OCI-LY3 (cell line): ENCODE data around the gene PHF21B.

Experiments
- H2AFZ ChIP-seq: fragments of 200-600, 300-600 bp; shearing (Covaris generic); 2 replicates; pipeline ENCODE4 v1.6.0; 2014; ENCODE audit warnings: antibody characterized with exemption, low read depth, low read length
- H3K27ac ChIP-seq: fragments of 200-600, 300-600 bp; sonication (generic); 2 replicates; pipeline ENCODE4 v1.5.1; 2014; ENCODE audit warnings: mild to moderate bottlenecking, low read length, moderate library complexity, mixed read lengths
- H3K27me3 ChIP-seq: fragments of 200-600, 300-600 bp; sonication (generic); 2 replicates; pipeline ENCODE4 v1.6.1; 2014; ENCODE audit warnings: low read depth, low read length, mixed read lengths
- H3K36me3 ChIP-seq: fragments of 200-600, 300-600 bp; sonication (generic); replicated peaks from 2 replicates; pipeline ENCODE3; 2014; ENCODE audit warnings: low read depth, low read length, mixed read lengths
- H3K4me1 ChIP-seq: fragments of 300-600, 200-600 bp; sonication (generic); 2 replicates; pipeline ENCODE4 v1.6.1; 2014; ENCODE audit warnings: low read length, mixed read lengths
- H3K4me2 ChIP-seq: fragments of 200-600, 300-600 bp; sonication (generic); 2 replicates; pipeline ENCODE4 v1.6.1; 2014; ENCODE audit warnings: low read length, mixed read lengths
- H3K4me3 ChIP-seq: fragments of 300-600, 200-600 bp; sonication (generic); 2 replicates; pipeline ENCODE4 v1.5.1; 2014; ENCODE audit warnings: antibody characterized with exemption, mild to moderate bottlenecking, low read length, moderate library complexity
- H3K79me2 ChIP-seq: fragments of 300-600, 200-600 bp; shearing (Covaris generic); 2 replicates; pipeline ENCODE4 v1.6.1; 2014; ENCODE audit warnings: mild to moderate bottlenecking, low read length, mixed read lengths
- H3K9ac ChIP-seq: fragments of 300-600, 200-600 bp; shearing (Covaris generic); 2 replicates; pipeline ENCODE4 v1.6.0; 2014; ENCODE audit warnings: mild to moderate bottlenecking, low read length, moderate library complexity
- H3K9me3 ChIP-seq: fragments of 200-600, 300-600 bp; shearing (Covaris generic); 2 replicates; pipeline ENCODE4 v1.6.1; 2014; ENCODE audit warnings: low read length, mixed read lengths; ENCODE audit not compliant: insufficient read depth
- H4K20me1 ChIP-seq: fragments of 200-600, 300-600 bp; sonication (generic); 2 replicates; pipeline ENCODE4 v1.6.1; 2016; ENCODE audit warnings: low read length, mixed read lengths; ENCODE audit not compliant: insufficient read depth
- EZH2phosphoT487 ChIP-seq: fragments of 200-600 bp; shearing (Covaris generic); IDR thresholded peaks from 2 replicates; pipeline ENCODE4 v1.6.1; 2018; ENCODE audit warnings: antibody characterized with exemption, mixed run types, low read depth
- TF ChIP-seq, protein P1 (sequence below): fragments of 200-600, 300-600 bp; sonication (generic); IDR thresholded peaks from 2 replicates; pipeline ENCODE4 v1.5.1; 2014; ENCODE audit warnings: antibody characterized with exemption, low read length, low read depth

PHF21B gene

DNA sequence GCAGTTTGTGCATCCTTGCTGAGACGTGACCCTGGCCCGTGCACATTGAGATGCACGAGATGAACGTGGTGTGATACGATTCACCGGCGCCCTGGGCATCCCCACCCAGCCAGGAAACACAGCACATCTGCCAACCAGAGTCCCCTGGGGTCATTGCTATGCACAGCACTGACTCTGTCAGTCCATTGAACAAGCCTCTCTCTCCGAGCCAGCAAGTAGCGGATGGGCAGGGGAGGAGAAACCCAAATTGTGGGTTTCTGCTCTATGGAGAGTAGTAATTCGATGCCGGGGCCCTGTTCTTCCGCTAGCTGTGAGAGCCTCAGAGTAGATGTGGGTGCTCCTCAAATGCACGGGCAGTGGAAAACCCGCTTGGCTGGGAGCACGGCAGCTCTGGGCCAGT is 172.3 kb downstream of the PHF21B start:
- peaks cover 13% of the 10 kb centered on the region; the same call in 1 of the 2 replicates for H3K27me3 ChIP-seq
- TF ChIP-seq, protein P1, sequence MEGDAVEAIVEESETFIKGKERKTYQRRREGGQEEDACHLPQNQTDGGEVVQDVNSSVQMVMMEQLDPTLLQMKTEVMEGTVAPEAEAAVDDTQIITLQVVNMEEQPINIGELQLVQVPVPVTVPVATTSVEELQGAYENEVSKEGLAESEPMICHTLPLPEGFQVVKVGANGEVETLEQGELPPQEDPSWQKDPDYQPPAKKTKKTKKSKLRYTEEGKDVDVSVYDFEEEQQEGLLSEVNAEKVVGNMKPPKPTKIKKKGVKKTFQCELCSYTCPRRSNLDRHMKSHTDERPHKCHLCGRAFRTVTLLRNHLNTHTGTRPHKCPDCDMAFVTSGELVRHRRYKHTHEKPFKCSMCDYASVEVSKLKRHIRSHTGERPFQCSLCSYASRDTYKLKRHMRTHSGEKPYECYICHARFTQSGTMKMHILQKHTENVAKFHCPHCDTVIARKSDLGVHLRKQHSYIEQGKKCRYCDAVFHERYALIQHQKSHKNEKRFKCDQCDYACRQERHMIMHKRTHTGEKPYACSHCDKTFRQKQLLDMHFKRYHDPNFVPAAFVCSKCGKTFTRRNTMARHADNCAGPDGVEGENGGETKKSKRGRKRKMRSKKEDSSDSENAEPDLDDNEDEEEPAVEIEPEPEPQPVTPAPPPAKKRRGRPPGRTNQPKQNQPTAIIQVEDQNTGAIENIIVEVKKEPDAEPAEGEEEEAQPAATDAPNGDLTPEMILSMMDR = no peak
- TF ChIP-seq EZH2phosphoT487 = no peak
- H3K27ac ChIP-seq = peak overlapping the region; percentile 46
- no peak overlapping the region for H3K9ac ChIP-seq
- H2AFZ ChIP-seq = peak overlapping the region; percentile 23; the same call in 1 of the 2 replicates
- H3K4me3 ChIP-seq = peak overlapping the region; percentile 8; the same call in 1 of the 2 replicates
- peaks cover 6% of the 10 kb centered on the region for H3K4me1 ChIP-seq
- H3K36me3 ChIP-seq = peaks cover 3% of the 10 kb centered on the region
- H3K79me2 ChIP-seq = no peaks in the 10 kb centered on the region
- H3K9me3 ChIP-seq = peaks cover 8% of the 10 kb centered on the region
- H4K20me1 ChIP-seq = no peaks in the 10 kb centered on the region
- H3K4me2 ChIP-seq = peak overlapping the region; percentile 61

DNA sequence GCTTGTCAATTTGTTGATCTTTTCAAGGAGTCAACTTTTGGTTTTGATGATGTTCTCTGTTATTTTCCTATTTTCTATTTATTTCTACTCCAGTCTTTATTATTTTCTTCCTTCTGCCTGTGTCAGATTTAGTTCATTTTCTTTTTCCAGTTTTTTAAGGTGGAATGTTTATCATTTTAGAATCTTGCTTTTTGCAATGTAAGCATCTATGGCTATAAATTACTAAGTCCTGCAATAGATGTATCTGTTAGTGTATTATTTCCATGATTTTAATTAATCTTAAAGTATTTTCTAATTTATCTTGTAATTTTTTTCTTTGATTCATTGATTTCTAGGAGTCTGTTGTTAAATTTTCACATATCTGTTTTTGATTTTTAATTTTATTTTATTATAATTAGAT is 175.7 kb downstream of the PHF21B start:
- no peak overlapping the region for H3K4me3 ChIP-seq
- peaks cover 9% of the 10 kb centered on the region for H3K9me3 ChIP-seq
- peaks cover 13% of the 10 kb centered on the region; the same call in 1 of the 2 replicates for H3K27me3 ChIP-seq
- no peaks in the 10 kb centered on the region for H3K79me2 ChIP-seq
- no peak overlapping the region for H3K4me2 ChIP-seq
- H4K20me1 ChIP-seq = no peaks in the 10 kb centered on the region
- H3K27ac ChIP-seq = no peak overlapping the region
- peaks cover 3% of the 10 kb centered on the region for H3K36me3 ChIP-seq
- H2AFZ ChIP-seq = no peak overlapping the region
- TF ChIP-seq EZH2phosphoT487 = no peak
- TF ChIP-seq, protein P1 = no peak
- H3K9ac ChIP-seq = no peak overlapping the region
- peaks cover 6% of the 10 kb centered on the region for H3K4me1 ChIP-seq

DNA sequence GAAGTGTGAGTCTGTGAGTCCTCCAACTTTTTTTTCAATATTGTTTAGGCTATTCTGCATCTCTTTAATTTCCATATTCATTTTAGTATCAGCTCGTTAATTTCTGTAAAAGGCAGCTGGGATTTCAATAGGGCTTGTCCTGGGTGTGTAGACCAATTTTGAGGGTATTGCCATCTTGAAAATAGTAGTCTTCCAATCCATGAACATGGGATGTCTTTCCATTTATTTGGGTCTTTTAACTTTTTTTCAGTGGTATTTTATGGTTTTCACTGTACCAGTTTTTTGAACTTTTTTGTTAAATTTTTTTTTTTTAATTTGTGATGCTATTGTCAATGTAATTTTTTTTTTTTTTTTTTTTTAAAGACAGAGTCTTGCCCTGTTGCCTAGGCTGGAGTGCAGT is 177.9 kb downstream of the PHF21B start:
- Histone ChIP-seq H3K4me1 (no peaks in the 10 kb centered on the region), H2AFZ (no peak overlapping the region), H3K27me3 (peaks cover 6% of the 10 kb centered on the region; the same call in 1 of the 2 replicates), H3K36me3 (peaks cover 3% of the 10 kb centered on the region), H3K79me2 (no peaks in the 10 kb centered on the region), H3K27ac (no peak overlapping the region), H3K9me3 (peaks cover 9% of the 10 kb centered on the region), H4K20me1 (no peaks in the 10 kb centered on the region), H3K4me2 (no peak overlapping the region), H3K4me3 (no peak overlapping the region), H3K9ac (no peak overlapping the region)
- no peak for TF ChIP-seq EZH2phosphoT487
- TF ChIP-seq, protein P1 = no peak
